DMS79 (cell line): ENCODE results near the gene ITPK1.

Experiments
- DNase-seq: peaks from one replicate; lab custom pipeline; 2025; lab: John Stamatoyannopoulos, UW

The ITPK1 gene

GRCh38 chr14:92920001-92920400, 195.7 kb downstream of the ITPK1 start:
- no peak for DNase-seq

GRCh38 chr14:92917956-92918355, 197.8 kb downstream of the ITPK1 start:
- DNase-seq = no peak

GRCh38 chr14:92917041-92917940, 198.4 kb downstream of the ITPK1 start:
- no peak for DNase-seq

GRCh38 chr14:92916201-92916600, 199.5 kb downstream of the ITPK1 start:
- DNase-seq = no peak

- DNase-seq = no peak
These were observed 201.6 kb downstream of the ITPK1 start for GRCh38 chr14:92914087-92914656.

GRCh38 chr14:92907316-92907911, 208.3 kb downstream of the ITPK1 start:
- DNase-seq = no peak

- no peak for DNase-seq
These were observed 208.9 kb downstream of the ITPK1 start for GRCh38 chr14:92906823-92907222.

GRCh38 chr14:92906420-92906819, 209.3 kb downstream of the ITPK1 start:
- DNase-seq = no peak

- DNase-seq = no peak
These were observed 210.1 kb downstream of the ITPK1 start for GRCh38 chr14:92905667-92906066.

- no peak for DNase-seq
These were observed 212.4 kb downstream of the ITPK1 start for GRCh38 chr14:92903359-92903758.

GRCh38 chr14:92902726-92903125, 213.0 kb downstream of the ITPK1 start:
- DNase-seq = no peak

- DNase-seq = no peak
These were observed 213.5 kb downstream of the ITPK1 start for GRCh38 chr14:92902191-92902590.

- DNase-seq = no peak
These were observed 215.1 kb downstream of the ITPK1 start for GRCh38 chr14:92900660-92901059.

- no peak for DNase-seq
These were observed 217.1 kb downstream of the ITPK1 start for GRCh38 chr14:92898566-92899131.

GRCh38 chr14:92897922-92898565, 217.7 kb downstream of the ITPK1 start:
- no peak for DNase-seq

- DNase-seq = no peak
These were observed 220.3 kb downstream of the ITPK1 start for GRCh38 chr14:92895352-92895878.

GRCh38 chr14:92892589-92892988, 223.1 kb downstream of the ITPK1 start:
- no peak for DNase-seq

- peak; percentile 64 for DNase-seq
These were observed 224.7 kb downstream of the ITPK1 start for GRCh38 chr14:92890830-92891588.

- DNase-seq = no peak
These were observed 226.8 kb downstream of the ITPK1 start for GRCh38 chr14:92888896-92889295.

GRCh38 chr14:92887157-92887556, 228.6 kb downstream of the ITPK1 start:
- DNase-seq = no peak
